IPS-18a (cell line): Measurements from ENCODE around the gene LDLR.
"Not testable (repeated sequence)": the region's sequence is repeated elsewhere in the genome, so short reads cannot be mapped to it uniquely, and the experiment has no call there.

Experiments
- H3K27ac ChIP-seq: one replicate; pipeline ENCODE4 v1.5.1; 2013; ENCODE audit warnings: low read length
- H3K27me3 ChIP-seq: one replicate; pipeline ENCODE4 v1.6.1; 2013; ENCODE audit warnings: mild to moderate bottlenecking, low read length; ENCODE audit not compliant: control insufficient read depth, insufficient read depth
- H3K36me3 ChIP-seq: one replicate; pipeline ENCODE4 v1.6.1; 2013; ENCODE audit warnings: low read depth, low read length; ENCODE audit not compliant: control insufficient read depth
- H3K4me1 ChIP-seq: one replicate; pipeline ENCODE4 v1.6.1; 2013; ENCODE audit warnings: low read depth, low read length; ENCODE audit not compliant: control insufficient read depth
- H3K4me3 ChIP-seq: one replicate; pipeline ENCODE4 v1.5.1; 2013; ENCODE audit warnings: low read length
- H3K9ac ChIP-seq: one replicate; pipeline ENCODE4 v1.6.1; 2013; ENCODE audit warnings: mild to moderate bottlenecking, low read length, moderate library complexity
- H3K9me3 ChIP-seq: one replicate; pipeline ENCODE4 v1.6.1; 2013; ENCODE audit warnings: low read depth, low read length; ENCODE audit not compliant: control insufficient read depth

The LDLR gene

DNA sequence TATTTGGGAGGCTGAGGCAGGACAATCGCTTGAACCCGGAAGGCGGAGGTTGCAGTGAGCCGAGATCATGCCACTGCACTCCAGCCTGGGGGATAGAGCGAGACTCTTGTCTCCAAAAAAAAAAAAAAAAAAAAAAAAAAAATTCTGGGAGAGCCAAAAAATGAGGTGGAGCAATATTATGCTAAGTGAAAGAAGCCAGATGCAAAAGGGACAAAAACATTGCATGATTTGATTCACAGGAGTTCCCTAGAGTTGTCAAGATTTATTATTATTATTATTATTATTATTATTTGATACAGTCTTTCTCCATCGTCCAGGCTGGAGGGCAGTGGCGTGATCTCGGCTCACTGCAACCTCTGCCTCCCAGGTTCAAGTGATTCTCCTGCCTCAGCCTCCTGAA is 91.7 kb downstream of the LDLR start:
- not testable (repeated sequence) for H3K9ac ChIP-seq, H3K36me3 ChIP-seq, H3K27ac ChIP-seq, H3K9me3 ChIP-seq, H3K4me1 ChIP-seq, H3K27me3 ChIP-seq, H3K4me3 ChIP-seq

DNA sequence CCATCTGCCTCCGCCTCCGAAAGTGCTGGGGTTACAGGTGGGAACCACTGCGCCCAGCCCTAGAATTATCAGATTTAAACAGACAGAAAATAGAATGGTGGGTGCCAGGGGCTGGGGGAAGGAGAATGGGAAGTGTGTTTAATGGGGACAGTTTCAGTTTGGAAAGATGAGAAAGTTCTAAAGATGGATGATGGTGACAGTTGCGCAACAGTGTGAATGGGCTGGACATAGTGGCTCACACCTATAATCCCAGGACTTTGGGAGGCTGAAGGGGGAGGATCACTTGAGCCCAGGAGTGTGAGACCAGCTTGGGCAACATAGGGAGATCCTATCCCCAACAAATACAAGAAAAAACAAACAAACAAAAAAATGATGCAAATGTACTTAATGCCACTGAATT is 92.2 kb downstream of the LDLR start:
- no peak overlapping the region for H3K4me3 ChIP-seq
- H3K4me1 ChIP-seq, result no peaks in the 10 kb centered on the region
- no peaks in the 10 kb centered on the region for H3K9me3 ChIP-seq
- H3K9ac ChIP-seq, result no peak overlapping the region
- no peak overlapping the region for H3K27ac ChIP-seq
- peaks cover 4% of the 10 kb centered on the region for H3K36me3 ChIP-seq
- H3K27me3 ChIP-seq, result no peaks in the 10 kb centered on the region
